HepG2 (cell line): ENCODE data around the gene HTRA1. TPM values are rescaled to one million over a fixed set of nuclear protein-coding genes. Genes with fewer than 3 reads are reported as not detected.

Source experiments
- ATAC-seq: fragments of 200-7000 bp; cut with Tn5 transposase; 3 replicates; pipeline ENCODE4 v1.9.1; 2020; ENCODE audit warnings: mild to moderate bottlenecking, moderate library complexity
- BruUV-seq: library from RNA; stranded (reverse); fragments of 400-500 nt; replicated peaks from 2 replicates; lab custom pipeline; 2021; lab: Mats Ljungman, UMichigan
- CTCF ChIA-PET: fragments of 300-600 bp; formaldehyde crosslinking; extraction: SDS; loops from one replicate; lab custom pipeline; 2021; ENCODE audit warnings: low total read pairs, inconsistent platforms, low intra/inter-chr PET ratio; lab: Yijun Ruan, JAX
- POLR2A ChIA-PET: fragments of 350-600 bp; sonication (Branson Sonifier 250); formaldehyde crosslinking; loops from one replicate; lab custom pipeline; 2020; ENCODE audit warnings: antibody characterized with exemption, inconsistent platforms; lab: Yijun Ruan, JAX
- DNase-seq: peaks from one replicate; pipeline ENCODE4 v3.0.0-alpha.2; 2015; ENCODE audit warnings: low spot score
- FAIRE-seq: peaks from 3 replicates; lab custom pipeline; 2011; peaks lifted over from hg19 to GRCh38; lab: Jason Lieb, UNC
- H2AFZ ChIP-seq: one replicate; pipeline ENCODE4 v1.6.1; 2011; ENCODE audit warnings: low read length, inconsistent platforms
- H3K27ac ChIP-seq: fragments of 300-600 bp; 3 replicates; pipeline ENCODE4 v1.8.0; 2011; ENCODE audit warnings: mixed run types, mild to moderate bottlenecking, mixed read lengths, low read length, inconsistent platforms; ENCODE audit not compliant: insufficient read depth; ENCODE audit errors: extremely low read length
- H3K27me3 ChIP-seq, 2 experiments: fragments of 200-600 bp in 1 of 2; 2 replicates in 1 of 2; 3 replicates in 1 of 2; pipeline versions ENCODE4 v1.6.0 to v1.8.0; 2011; ENCODE audit warnings: low read length in 2 of 2, mild to moderate bottlenecking in 2 of 2, moderate library complexity in 2 of 2, inconsistent platforms in 1 of 2; ENCODE audit not compliant: insufficient read depth in 2 of 2, control insufficient read depth in 1 of 2
- H3K36me3 ChIP-seq, 2 experiments: fragments of 200-600 bp in 1 of 2; replicated peaks in 1 of 2; 2 replicates in 1 of 2; 3 replicates in 1 of 2; pipeline versions ENCODE4 v1.5.1 to v1.8.0; 2011; ENCODE audit warnings: low read length in 2 of 2, inconsistent platforms in 1 of 2; ENCODE audit not compliant: insufficient read depth in 2 of 2, control insufficient read depth in 1 of 2
- H3K4me1 ChIP-seq: 2 replicates; pipeline ENCODE4 v1.5.1; 2012; ENCODE audit warnings: low read length, inconsistent platforms; ENCODE audit not compliant: insufficient read depth
- H3K4me2 ChIP-seq: 2 replicates; pipeline ENCODE4 v1.6.0; 2011; ENCODE audit warnings: low read depth, low read length, inconsistent platforms
- H3K4me3 ChIP-seq, 3 experiments: fragments of 200-600 bp in 1 of 3; sonication (generic), shearing (Covaris generic) in 1 of 3; replicated peaks in 1 of 3; 2 replicates each; pipeline ENCODE4 v1.5.1; 2011 to 2016; ENCODE audit warnings: low read length in 3 of 3, inconsistent platforms in 2 of 3, low read depth in 2 of 3, mild to moderate bottlenecking in 2 of 3, control low read depth in 1 of 3, mixed read lengths in 1 of 3; ENCODE audit not compliant: insufficient read depth in 1 of 3
- H3K79me2 ChIP-seq: one replicate; pipeline ENCODE4 v1.6.1; 2011; ENCODE audit warnings: low read length, inconsistent platforms; ENCODE audit not compliant: insufficient read depth
- H3K9ac ChIP-seq: 2 replicates; pipeline ENCODE4 v1.6.0; 2011; ENCODE audit warnings: mild to moderate bottlenecking, low read depth, low read length, inconsistent platforms; ENCODE audit not compliant: insufficient read depth
- H3K9me3 ChIP-seq: 2 replicates; pipeline ENCODE4 v1.5.1; 2012; ENCODE audit warnings: mild to moderate bottlenecking, low read length
- H4K20me1 ChIP-seq: 2 replicates; pipeline ENCODE4 v1.6.0; 2011; ENCODE audit warnings: inconsistent platforms, mild to moderate bottlenecking, low read length, moderate library complexity; ENCODE audit not compliant: insufficient read depth
- ATAD3A ChIP-seq: sonication (generic); formaldehyde crosslinking; IDR thresholded peaks from 2 replicates; pipeline ENCODE4 v1.4.0; 2020; ENCODE audit warnings: missing genetic modification reagents
- ATF7 ChIP-seq, 2 experiments: fragments of 450-650 bp in 1 of 2; sonication (generic) in 1 of 2; formaldehyde crosslinking in 1 of 2; IDR thresholded peaks; 2 replicates each; pipeline versions ENCODE4 v1.4.0 to v1.6.1; 2016 to 2020; ENCODE audit warnings: antibody characterized with exemption in 1 of 2, mild to moderate bottlenecking in 1 of 2, missing genetic modification reagents in 1 of 2
- ETV5 ChIP-seq: IDR thresholded peaks from 2 replicates; pipeline ENCODE4 v1.6.1; 2018; ENCODE audit warnings: missing biosample characterization, missing genetic modification reagents, inconsistent platforms, borderline replicate concordance
- HMGXB3 ChIP-seq: sonication (generic); formaldehyde crosslinking; IDR thresholded peaks from 2 replicates; pipeline ENCODE4 v1.4.0; 2020; ENCODE audit warnings: missing genetic modification reagents, borderline replicate concordance
- KDM5A ChIP-seq: fragments of 200-600 bp; sonication (generic); IDR thresholded peaks from 2 replicates; pipeline ENCODE4 v1.7.0; 2018; ENCODE audit warnings: antibody characterized with exemption, mild to moderate bottlenecking, low read length, borderline replicate concordance
- MATR3 ChIP-seq: sonication (generic); formaldehyde crosslinking; IDR thresholded peaks from 2 replicates; pipeline ENCODE4 v1.4.0; 2020; ENCODE audit warnings: missing genetic modification reagents
- MBNL3 ChIP-seq: fragments of 250-450 bp; sonication (Bioruptor Pico); conservative IDR thresholded peaks from 2 replicates; pipeline ENCODE4 v1.8.0; 2022; ENCODE audit warnings: mild to moderate bottlenecking, inconsistent platforms
- MXD3 ChIP-seq: IDR thresholded peaks from 2 replicates; pipeline ENCODE4 v1.6.1; 2016; ENCODE audit warnings: mild to moderate bottlenecking, missing biosample characterization, missing genetic modification reagents
- NR2F2 ChIP-seq: IDR thresholded peaks from 2 replicates; pipeline ENCODE4 v1.6.1; 2012; ENCODE audit warnings: low read depth, inconsistent platforms, borderline replicate concordance
- RFX1 ChIP-seq: fragments of 450-650 bp; IDR thresholded peaks from 2 replicates; pipeline ENCODE4 v1.6.1; 2017
- TAF15 ChIP-seq: fragments of 200-400 bp; formaldehyde crosslinking; IDR thresholded peaks from one replicate; pipeline ENCODE4 v1.6.1; 2018; ENCODE audit warnings: mild to moderate bottlenecking, low read depth, low read length; ENCODE audit not compliant: poor library complexity, severe bottlenecking
- ZNF331 ChIP-seq: sonication (generic); formaldehyde crosslinking; IDR thresholded peaks from 2 replicates; pipeline ENCODE4 v1.4.0; 2020; ENCODE audit warnings: missing genetic modification reagents
- ZNF430 ChIP-seq: sonication (generic); formaldehyde crosslinking; IDR thresholded peaks from 2 replicates; pipeline ENCODE4 v1.9.0; 2021; ENCODE audit warnings: mild to moderate bottlenecking, missing genetic modification reagents
- ZNF543 ChIP-seq: sonication (generic); formaldehyde crosslinking; IDR thresholded peaks from 2 replicates; pipeline ENCODE4 v1.4.0; 2020; ENCODE audit warnings: mild to moderate bottlenecking, missing genetic modification reagents
- ZNF549 ChIP-seq: sonication (generic); formaldehyde crosslinking; IDR thresholded peaks from 2 replicates; pipeline ENCODE4 v1.5.0; 2020; ENCODE audit warnings: missing genetic modification reagents
- WGBS: methylation state at CpG from one replicate; pipeline ENCODE4 v1.1.6; 2017; ENCODE audit warnings: low lambda C conversion rate; 5-methylcytosine and 5-hydroxymethylcytosine counted together
- in situ Hi-C: cut with HindIII; loops from 2 replicates; pipeline ENCODE4 v1.10.0; 2017; ENCODE audit warnings: low pct_unique_long_range_greater_than_20kb; ENCODE audit not compliant: extremely low pct_ligation_motif_present
- intact Hi-C: fragments of 100-400 bp; cut with micrococcal nuclease; formaldehyde crosslinking; loops from one replicate; pipeline ENCODE4 v1.10.0; 2022; ENCODE audit not compliant: unreplicated experiment
- polyA plus RNA-seq, 8 experiments: library from polyadenylated mRNA; depleted of rRNA in 3 of 8; stranded (reverse) in 7 of 8; unstranded in 1 of 8; fragments of >200 nt; fragmentation: Illumina TruSeq in 4 of 8; extraction: Trizol in 4 of 8; gene quantifications; 2 replicates each; pipeline versions ENCODE4 v1.2.1 to v1.2.3, GENCODE V29; 2011 to 2016; ENCODE audit warnings: low read depth in 4 of 8, missing spikeins in 1 of 8, mixed read lengths in 1 of 8; ENCODE audit not compliant: insufficient read depth in 1 of 8
- total RNA-seq, 5 experiments: library from RNA; depleted of rRNA; stranded (reverse); fragments of >200 nt; fragmentation: Illumina TruSeq; extraction: Trizol; gene quantifications; 2 replicates each; pipeline ENCODE4 v1.2.3, GENCODE V29; 2016; ENCODE audit warnings: low read depth in 1 of 5

HTRA1 gene
- total and polyA plus RNA-seq, 2 of the 13 experiments (the other 11 are each of a cell fraction or from before 2014, with no cell fraction given): 0.11 to 0.40 TPM

- POLR2A ChIA-PET: no interaction called here
- peaks cover 0 to 10% of the 10 kb centered on the region in 2 experiments; a peak in 2 of 5 replicates for H3K27me3 ChIP-seq
- 64% methylated on average over 8 of the region's 8 CpGs for WGBS
- H3K9me3 ChIP-seq: no peaks in the 10 kb centered on the region
- no peak for TF ChIP-seq KDM5A
- TF ChIP-seq MATR3: no peak
- no peak for TF ChIP-seq TAF15
- TF ChIP-seq ZNF543 (CRISPR knock-in tag): no peak
- TF ChIP-seq MBNL3 (CRISPR knock-in tag): no peak
- no peak for TF ChIP-seq ATF7 (IDR thresholded peaks at IDR 0.05)
- no peak for TF ChIP-seq ATF7 (CRISPR knock-in tag; IDR thresholded peaks at IDR 0.05)
- TF ChIP-seq, all 625 proteins: peak for 0
- Histone ChIP-seq H3K4me2 (no peak overlapping the region), H3K4me3 (no peak overlapping the region), H4K20me1 (no peaks in the 10 kb centered on the region), H2AFZ (no peak overlapping the region), H3K27ac (no peak overlapping the region), H3K9ac (no peak overlapping the region), H3K36me3 (no peaks in the 10 kb centered on the region), H3K79me2 (no peaks in the 10 kb centered on the region), H3K4me1 (no peaks in the 10 kb centered on the region; the same call in 1 of the 2 replicates)
- BruUV-seq: no TSS peak
- DNase-seq: no peak
- FAIRE-seq: no peak
- ATAC-seq: no peak
- CTCF ChIA-PET: no interaction called here
- in situ Hi-C loops: no loop called here
- intact Hi-C loops: no loop called here
Observed at GRCh38 chr10:122546242-122546641, 84.9 kb downstream of the HTRA1 start.

- FAIRE-seq (no peak), ATAC-seq (no peak), DNase-seq (no peak)
- in situ Hi-C loops (no loop called here), intact Hi-C loops (no loop called here)
- Histone ChIP-seq H3K9me3 (no peaks in the 10 kb centered on the region), H3K27me3 (peaks cover 0 to 7% of the 10 kb centered on the region in 2 experiments; a peak in 2 of 5 replicates), H3K27ac (no peak overlapping the region), H3K4me3 (no peak overlapping the region), H3K9ac (no peak overlapping the region), H3K4me2 (no peak overlapping the region), H4K20me1 (no peaks in the 10 kb centered on the region), H3K36me3 (no peaks in the 10 kb centered on the region), H3K79me2 (no peaks in the 10 kb centered on the region), H2AFZ (no peak overlapping the region), H3K4me1 (no peaks in the 10 kb centered on the region)
- BruUV-seq: no TSS peak
- ChIA-PET POLR2A (no interaction called here), CTCF (no interaction called here)
- 31% methylated on average over 11 of the region's 11 CpGs for WGBS
- TF ChIP-seq HMGXB3 (CRISPR knock-in tag) (no peak), ZNF549 (no peak), MXD3 (CRISPR knock-in tag) (no peak), ZNF331 (no peak), ATAD3A (no peak), RFX1 (no peak), ETV5 (no peak), NR2F2 (no peak), ZNF430 (CRISPR knock-in tag) (no peak)
Observed at GRCh38 chr10:122548407-122549085, 87.2 kb downstream of the HTRA1 start.
